ENCODE data around the gene FSTL5. TPM values are rescaled to one million over a fixed set of nuclear protein-coding genes. Genes with fewer than 3 reads are reported as not detected.

The FSTL5 gene
- total and polyA plus RNA-seq, 4 experiments from 2014 or later: not detected

GRCh38 chr4:161554372-161554990 is 609.3 kb downstream of the FSTL5 start:
- intact Hi-C loops (cut with micrococcal nuclease): no loop called here
- Mint-ChIP-seq H3K27ac (no peak overlapping the region), H3K27me3 (no peaks in the 10 kb centered on the region), H3K4me1 (no peaks in the 10 kb centered on the region), H3K9me3 (peaks cover 0 to 5% (median 2%) of the 10 kb centered on the region in 8 donors), H3K4me3 (no peak overlapping the region), H3K36me3 (no peaks in the 10 kb centered on the region)
- H3K36me3 ChIP-seq (ENCODE audit: insufficient read depth, low read length): no peaks in the 10 kb centered on the region
- no peaks in the 10 kb centered on the region for H3K27me3 ChIP-seq (ENCODE audit: insufficient read depth, low read length)
- no peaks in the 10 kb centered on the region for H3K4me1 ChIP-seq (ENCODE audit: insufficient read depth, low read length)
- ChIA-PET POLR2A (ENCODE audit: partially characterized antibody) (no interaction called here), CTCF (ENCODE audit: partially characterized antibody) (no interaction called here)
- H3K27ac ChIP-seq (ENCODE audit: low read depth, low read length): no peak overlapping the region
- no peak for DNase-seq
- H3K9me3 ChIP-seq (ENCODE audit: control insufficient read depth in 1 of 2, low read length in 2 of 2): no peaks in the 10 kb centered on the region
- no peak overlapping the region for H3K4me3 ChIP-seq (ENCODE audit: low read length in 2 of 2)

GRCh38 chr4:161546902-161547301 is 616.9 kb downstream of the FSTL5 start:
- Mint-ChIP-seq H3K4me3 (no peak overlapping the region), H3K9me3 (peaks cover 0 to 9% (median 3%) of the 10 kb centered on the region in 8 donors), H3K27me3 (no peaks in the 10 kb centered on the region), H3K27ac (no peak overlapping the region), H3K4me1 (no peaks in the 10 kb centered on the region), H3K36me3 (no peaks in the 10 kb centered on the region)
- intact Hi-C loops (cut with micrococcal nuclease): no loop called here
- ChIA-PET POLR2A (ENCODE audit: partially characterized antibody) (no interaction called here), CTCF (ENCODE audit: partially characterized antibody) (no interaction called here)
- H3K9me3 ChIP-seq (ENCODE audit: control insufficient read depth in 1 of 2, low read length in 2 of 2): no peaks in the 10 kb centered on the region
- no peak for DNase-seq
- H3K27me3 ChIP-seq (ENCODE audit: insufficient read depth, low read length): no peaks in the 10 kb centered on the region
- H3K4me3 ChIP-seq (ENCODE audit: low read length in 2 of 2): no peak overlapping the region
- no peaks in the 10 kb centered on the region for H3K4me1 ChIP-seq (ENCODE audit: insufficient read depth, low read length)
- H3K36me3 ChIP-seq (ENCODE audit: insufficient read depth, low read length): no peaks in the 10 kb centered on the region
- H3K27ac ChIP-seq (ENCODE audit: low read depth, low read length): no peak overlapping the region

- H3K27ac Mint-ChIP-seq: no peak overlapping the region
- no peak overlapping the region for H3K4me3 ChIP-seq (ENCODE audit: low read length in 2 of 2)
- POLR2A ChIA-PET (ENCODE audit: partially characterized antibody): no interaction called here
- DNase-seq: no peak
- intact Hi-C loops (cut with micrococcal nuclease): no loop called here
- CTCF ChIA-PET (ENCODE audit: partially characterized antibody): no interaction called here
- H3K36me3 Mint-ChIP-seq: no peaks in the 10 kb centered on the region
- no peaks in the 10 kb centered on the region for H3K9me3 ChIP-seq (ENCODE audit: control insufficient read depth in 1 of 2, low read length in 2 of 2)
- H3K27me3 ChIP-seq (ENCODE audit: insufficient read depth, low read length): no peaks in the 10 kb centered on the region
- no peak overlapping the region for H3K27ac ChIP-seq (ENCODE audit: low read depth, low read length)
- H3K4me1 Mint-ChIP-seq: no peaks in the 10 kb centered on the region
- peaks cover 1 to 11% (median 7%) of the 10 kb centered on the region in 8 donors for H3K9me3 Mint-ChIP-seq
- H3K27me3 Mint-ChIP-seq: no peaks in the 10 kb centered on the region
- no peaks in the 10 kb centered on the region for H3K36me3 ChIP-seq (ENCODE audit: insufficient read depth, low read length)
- no peak overlapping the region for H3K4me3 Mint-ChIP-seq
- H3K4me1 ChIP-seq (ENCODE audit: insufficient read depth, low read length): no peaks in the 10 kb centered on the region
Measured at GRCh38 chr4:161540265-161540664, 623.5 kb downstream of the FSTL5 start.

- Histone ChIP-seq H3K4me1 (ENCODE audit: insufficient read depth, low read length) (no peaks in the 10 kb centered on the region), H3K27ac (ENCODE audit: low read depth, low read length) (no peak overlapping the region), H3K9me3 (ENCODE audit: control insufficient read depth in 1 of 2, low read length in 2 of 2) (no peaks in the 10 kb centered on the region), H3K36me3 (ENCODE audit: insufficient read depth, low read length) (no peaks in the 10 kb centered on the region), H3K4me3 (ENCODE audit: low read length in 2 of 2) (no peak overlapping the region), H3K27me3 (ENCODE audit: insufficient read depth, low read length) (no peaks in the 10 kb centered on the region)
- H3K36me3 Mint-ChIP-seq: no peaks in the 10 kb centered on the region
- POLR2A ChIA-PET (ENCODE audit: partially characterized antibody): no interaction called here
- H3K27me3 Mint-ChIP-seq: no peaks in the 10 kb centered on the region
- peaks cover 3 to 14% (median 6%) of the 10 kb centered on the region in 8 donors for H3K9me3 Mint-ChIP-seq
- H3K4me1 Mint-ChIP-seq: no peaks in the 10 kb centered on the region
- intact Hi-C loops (cut with micrococcal nuclease): no loop called here
- H3K27ac Mint-ChIP-seq: no peak overlapping the region
- peak in 1 of 5 donors; percentile 19 for DNase-seq
- no peak overlapping the region for H3K4me3 Mint-ChIP-seq
- CTCF ChIA-PET (ENCODE audit: partially characterized antibody): no interaction called here
Measured at GRCh38 chr4:161538941-161539340, 624.9 kb downstream of the FSTL5 start.

- H3K4me3 ChIP-seq (ENCODE audit: low read length in 2 of 2): no peak overlapping the region
Measured at GRCh38 chr4:161530710-161531109, 633.1 kb downstream of the FSTL5 start.

GRCh38 chr4:161525121-161525520 is 638.7 kb downstream of the FSTL5 start:
- no peaks in the 10 kb centered on the region for H3K4me1 ChIP-seq (ENCODE audit: insufficient read depth, low read length)
- H3K27ac Mint-ChIP-seq: no peak overlapping the region
- H3K9me3 Mint-ChIP-seq: peaks cover 0 to 9% (median 5%) of the 10 kb centered on the region in 8 donors
- H3K4me1 Mint-ChIP-seq: no peaks in the 10 kb centered on the region
- no peaks in the 10 kb centered on the region for H3K27me3 Mint-ChIP-seq
- H3K27ac ChIP-seq (ENCODE audit: low read depth, low read length): no peak overlapping the region
- no peaks in the 10 kb centered on the region for H3K9me3 ChIP-seq (ENCODE audit: control insufficient read depth in 1 of 2, low read length in 2 of 2)
- no peaks in the 10 kb centered on the region for H3K36me3 ChIP-seq (ENCODE audit: insufficient read depth, low read length)
- no peaks in the 10 kb centered on the region for H3K27me3 ChIP-seq (ENCODE audit: insufficient read depth, low read length)
- no peak overlapping the region for H3K4me3 ChIP-seq (ENCODE audit: low read length in 2 of 2)
- POLR2A ChIA-PET (ENCODE audit: partially characterized antibody): no interaction called here
- no peak for DNase-seq
- H3K36me3 Mint-ChIP-seq: no peaks in the 10 kb centered on the region
- intact Hi-C loops (cut with micrococcal nuclease): no loop called here
- no peak overlapping the region for H3K4me3 Mint-ChIP-seq
- CTCF ChIA-PET (ENCODE audit: partially characterized antibody): no interaction called here

More at GRCh38 chr4:161530710-161531109, 633.1 kb downstream of the FSTL5 start:
- intact Hi-C loops (cut with micrococcal nuclease): no loop called here
- Histone ChIP-seq H3K27ac (ENCODE audit: low read depth, low read length) (no peak overlapping the region), H3K36me3 (ENCODE audit: insufficient read depth, low read length) (no peaks in the 10 kb centered on the region), H3K27me3 (ENCODE audit: insufficient read depth, low read length) (no peaks in the 10 kb centered on the region), H3K4me1 (ENCODE audit: insufficient read depth, low read length) (no peaks in the 10 kb centered on the region), H3K9me3 (ENCODE audit: control insufficient read depth in 1 of 2, low read length in 2 of 2) (no peaks in the 10 kb centered on the region)
- Mint-ChIP-seq H3K27me3 (no peaks in the 10 kb centered on the region), H3K4me1 (no peaks in the 10 kb centered on the region), H3K27ac (no peak overlapping the region), H3K36me3 (no peaks in the 10 kb centered on the region), H3K9me3 (peaks cover 3 to 21% (median 8%) of the 10 kb centered on the region in 8 donors), H3K4me3 (no peak overlapping the region)
- CTCF ChIA-PET (ENCODE audit: partially characterized antibody): no interaction called here
- DNase-seq: no peak
- POLR2A ChIA-PET (ENCODE audit: partially characterized antibody): no interaction called here

GRCh38 chr4:161522031-161522430 is 641.8 kb downstream of the FSTL5 start:
- Histone ChIP-seq H3K36me3 (ENCODE audit: insufficient read depth, low read length) (no peaks in the 10 kb centered on the region), H3K9me3 (ENCODE audit: control insufficient read depth in 1 of 2, low read length in 2 of 2) (no peaks in the 10 kb centered on the region), H3K4me3 (ENCODE audit: low read length in 2 of 2) (no peak overlapping the region), H3K27me3 (ENCODE audit: insufficient read depth, low read length) (no peaks in the 10 kb centered on the region), H3K4me1 (ENCODE audit: insufficient read depth, low read length) (no peaks in the 10 kb centered on the region), H3K27ac (ENCODE audit: low read depth, low read length) (no peak overlapping the region)
- Mint-ChIP-seq H3K27ac (no peak overlapping the region), H3K4me3 (no peak overlapping the region), H3K9me3 (peaks cover 0 to 9% (median 6%) of the 10 kb centered on the region in 8 donors), H3K36me3 (no peaks in the 10 kb centered on the region), H3K27me3 (no peaks in the 10 kb centered on the region), H3K4me1 (no peaks in the 10 kb centered on the region)
- intact Hi-C loops (cut with micrococcal nuclease): no loop called here
- DNase-seq: no peak
- ChIA-PET CTCF (ENCODE audit: partially characterized antibody) (no interaction called here), POLR2A (ENCODE audit: partially characterized antibody) (no interaction called here)

- Mint-ChIP-seq H3K4me3 (no peak overlapping the region), H3K4me1 (no peaks in the 10 kb centered on the region), H3K27me3 (no peaks in the 10 kb centered on the region), H3K27ac (no peak overlapping the region), H3K9me3 (peaks cover 0 to 9% (median 3%) of the 10 kb centered on the region in 8 donors), H3K36me3 (no peaks in the 10 kb centered on the region)
- ChIA-PET POLR2A (ENCODE audit: partially characterized antibody) (no interaction called here), CTCF (ENCODE audit: partially characterized antibody) (no interaction called here)
- no peak for DNase-seq
- Histone ChIP-seq H3K9me3 (ENCODE audit: control insufficient read depth in 1 of 2, low read length in 2 of 2) (no peaks in the 10 kb centered on the region), H3K27ac (ENCODE audit: low read depth, low read length) (no peak overlapping the region), H3K4me3 (ENCODE audit: low read length in 2 of 2) (no peak overlapping the region), H3K4me1 (ENCODE audit: insufficient read depth, low read length) (no peaks in the 10 kb centered on the region), H3K36me3 (ENCODE audit: insufficient read depth, low read length) (no peaks in the 10 kb centered on the region), H3K27me3 (ENCODE audit: insufficient read depth, low read length) (no peaks in the 10 kb centered on the region)
- intact Hi-C loops (cut with micrococcal nuclease): no loop called here
Measured at GRCh38 chr4:161519611-161520010, 644.2 kb downstream of the FSTL5 start.

Data from CD4-positive, alpha-beta memory T cell (primary cell).